ENCODE data around the gene COL28A1.

DNA sequence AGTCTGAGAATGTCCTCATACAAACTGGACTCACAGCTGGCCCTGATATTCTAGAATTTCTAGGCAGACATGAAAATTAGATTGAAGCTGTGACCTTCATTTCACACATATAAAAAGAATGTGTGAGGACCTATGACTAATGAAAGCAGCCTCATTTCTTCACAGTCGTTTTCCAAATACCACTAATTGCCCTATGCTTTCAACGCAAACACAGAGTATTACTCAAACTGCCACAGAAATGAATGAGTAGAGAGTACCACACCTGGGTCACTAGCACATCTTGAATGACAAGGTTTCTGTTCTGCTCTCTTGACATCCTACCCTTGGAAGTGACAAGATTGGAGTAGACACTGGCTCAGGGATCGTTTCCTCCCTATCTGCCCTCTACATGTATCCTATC lies 211.0 kb downstream of the COL28A1 start:
- TF ChIP-seq, protein P1, sequence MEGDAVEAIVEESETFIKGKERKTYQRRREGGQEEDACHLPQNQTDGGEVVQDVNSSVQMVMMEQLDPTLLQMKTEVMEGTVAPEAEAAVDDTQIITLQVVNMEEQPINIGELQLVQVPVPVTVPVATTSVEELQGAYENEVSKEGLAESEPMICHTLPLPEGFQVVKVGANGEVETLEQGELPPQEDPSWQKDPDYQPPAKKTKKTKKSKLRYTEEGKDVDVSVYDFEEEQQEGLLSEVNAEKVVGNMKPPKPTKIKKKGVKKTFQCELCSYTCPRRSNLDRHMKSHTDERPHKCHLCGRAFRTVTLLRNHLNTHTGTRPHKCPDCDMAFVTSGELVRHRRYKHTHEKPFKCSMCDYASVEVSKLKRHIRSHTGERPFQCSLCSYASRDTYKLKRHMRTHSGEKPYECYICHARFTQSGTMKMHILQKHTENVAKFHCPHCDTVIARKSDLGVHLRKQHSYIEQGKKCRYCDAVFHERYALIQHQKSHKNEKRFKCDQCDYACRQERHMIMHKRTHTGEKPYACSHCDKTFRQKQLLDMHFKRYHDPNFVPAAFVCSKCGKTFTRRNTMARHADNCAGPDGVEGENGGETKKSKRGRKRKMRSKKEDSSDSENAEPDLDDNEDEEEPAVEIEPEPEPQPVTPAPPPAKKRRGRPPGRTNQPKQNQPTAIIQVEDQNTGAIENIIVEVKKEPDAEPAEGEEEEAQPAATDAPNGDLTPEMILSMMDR (conservative IDR thresholded peaks at IDR 0.05; ENCODE audit: low read length), result no peak
- TF ChIP-seq EZH2phosphoT487 (IDR thresholded peaks at IDR 0.05; ENCODE audit: borderline replicate concordance), result no peak
